ENCODE measurements around the gene TUBB2A.

GRCh38 chr6:3205913-3206312 is 48.6 kb upstream of the TUBB2A start:
- TF ChIP-seq, protein P1, sequence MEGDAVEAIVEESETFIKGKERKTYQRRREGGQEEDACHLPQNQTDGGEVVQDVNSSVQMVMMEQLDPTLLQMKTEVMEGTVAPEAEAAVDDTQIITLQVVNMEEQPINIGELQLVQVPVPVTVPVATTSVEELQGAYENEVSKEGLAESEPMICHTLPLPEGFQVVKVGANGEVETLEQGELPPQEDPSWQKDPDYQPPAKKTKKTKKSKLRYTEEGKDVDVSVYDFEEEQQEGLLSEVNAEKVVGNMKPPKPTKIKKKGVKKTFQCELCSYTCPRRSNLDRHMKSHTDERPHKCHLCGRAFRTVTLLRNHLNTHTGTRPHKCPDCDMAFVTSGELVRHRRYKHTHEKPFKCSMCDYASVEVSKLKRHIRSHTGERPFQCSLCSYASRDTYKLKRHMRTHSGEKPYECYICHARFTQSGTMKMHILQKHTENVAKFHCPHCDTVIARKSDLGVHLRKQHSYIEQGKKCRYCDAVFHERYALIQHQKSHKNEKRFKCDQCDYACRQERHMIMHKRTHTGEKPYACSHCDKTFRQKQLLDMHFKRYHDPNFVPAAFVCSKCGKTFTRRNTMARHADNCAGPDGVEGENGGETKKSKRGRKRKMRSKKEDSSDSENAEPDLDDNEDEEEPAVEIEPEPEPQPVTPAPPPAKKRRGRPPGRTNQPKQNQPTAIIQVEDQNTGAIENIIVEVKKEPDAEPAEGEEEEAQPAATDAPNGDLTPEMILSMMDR (IDR thresholded peaks at IDR 0.05; ENCODE audit: low read depth, low read length): no peak
- no peak for TF ChIP-seq POLR2A (IDR thresholded peaks at IDR 0.05; ENCODE audit: extremely low read depth, insufficient read length)

Data from NB4 (cell line).